Measurements from ENCODE around the gene EHD1. TPM values are rescaled to one million over a fixed set of nuclear protein-coding genes. Genes with fewer than 3 reads are reported as not detected.
A peak's percentile ranks its signal among the peaks of the same experiment; 100 is the strongest.

Gene EHD1
- total and polyA plus RNA-seq, 10 donors = 51.9 to 337 (median 162) TPM

DNA sequence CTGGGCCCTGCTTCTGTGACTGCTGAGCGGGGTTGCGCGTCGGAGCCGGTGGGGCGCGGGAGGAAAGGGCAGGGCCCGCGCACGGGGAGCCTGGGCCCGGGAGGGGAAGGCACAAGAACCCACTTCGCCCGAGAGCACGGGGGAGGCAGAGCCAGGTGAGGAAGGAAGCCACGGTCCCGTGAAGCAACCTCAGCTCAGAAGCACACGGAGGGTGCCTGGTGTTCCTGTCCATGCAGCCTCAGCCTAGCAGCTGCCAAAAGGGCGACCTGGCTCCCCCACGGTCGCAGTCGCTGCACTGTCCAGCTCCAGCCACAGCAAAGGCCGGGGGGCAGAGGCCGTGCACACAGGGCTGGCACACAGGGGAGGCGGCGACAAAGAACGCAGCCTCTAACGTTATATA, 24.7 kb downstream of the EHD1 start:
- 26 to 40% (median 28%) methylated on average over 20 to 27 of the region's 27 CpGs for WGBS, 5 donors
- Histone ChIP-seq H3K4me1 (peaks cover 92 to 100% (median 100%) of the 10 kb centered on the region in 6 donors), H3K27ac (peak overlapping the region; percentile 72 to 98 (median 92)), H3K27me3 (replicated peaks in 1 of 7) (no peaks in the 10 kb centered on the region), H3K36me3 (peaks cover 0 to 76% (median 41%) of the 10 kb centered on the region in 6 donors), H3K9me3 (no peaks in the 10 kb centered on the region), H3K4me3 (peak overlapping the region in 5 of 8 donors; percentile 1 to 46 (median 11))
- intact Hi-C loops (cut with DNase I; ENCODE audit: low total_unique reads) = no loop called here
- TF ChIP-seq POLR2AphosphoS5 (IDR thresholded peaks at IDR 0.05) = peak; percentile 74 to 81 (median 74)
- TF ChIP-seq, protein P1, sequence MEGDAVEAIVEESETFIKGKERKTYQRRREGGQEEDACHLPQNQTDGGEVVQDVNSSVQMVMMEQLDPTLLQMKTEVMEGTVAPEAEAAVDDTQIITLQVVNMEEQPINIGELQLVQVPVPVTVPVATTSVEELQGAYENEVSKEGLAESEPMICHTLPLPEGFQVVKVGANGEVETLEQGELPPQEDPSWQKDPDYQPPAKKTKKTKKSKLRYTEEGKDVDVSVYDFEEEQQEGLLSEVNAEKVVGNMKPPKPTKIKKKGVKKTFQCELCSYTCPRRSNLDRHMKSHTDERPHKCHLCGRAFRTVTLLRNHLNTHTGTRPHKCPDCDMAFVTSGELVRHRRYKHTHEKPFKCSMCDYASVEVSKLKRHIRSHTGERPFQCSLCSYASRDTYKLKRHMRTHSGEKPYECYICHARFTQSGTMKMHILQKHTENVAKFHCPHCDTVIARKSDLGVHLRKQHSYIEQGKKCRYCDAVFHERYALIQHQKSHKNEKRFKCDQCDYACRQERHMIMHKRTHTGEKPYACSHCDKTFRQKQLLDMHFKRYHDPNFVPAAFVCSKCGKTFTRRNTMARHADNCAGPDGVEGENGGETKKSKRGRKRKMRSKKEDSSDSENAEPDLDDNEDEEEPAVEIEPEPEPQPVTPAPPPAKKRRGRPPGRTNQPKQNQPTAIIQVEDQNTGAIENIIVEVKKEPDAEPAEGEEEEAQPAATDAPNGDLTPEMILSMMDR (IDR thresholded peaks at IDR 0.05 in 8 of 11, conservative IDR thresholded peaks at IDR 0.05 in 3 of 11) = no peak
- TF ChIP-seq POLR2A (IDR thresholded peaks at IDR 0.05) = no peak
- DNase-seq = peak; percentile 91

DNA sequence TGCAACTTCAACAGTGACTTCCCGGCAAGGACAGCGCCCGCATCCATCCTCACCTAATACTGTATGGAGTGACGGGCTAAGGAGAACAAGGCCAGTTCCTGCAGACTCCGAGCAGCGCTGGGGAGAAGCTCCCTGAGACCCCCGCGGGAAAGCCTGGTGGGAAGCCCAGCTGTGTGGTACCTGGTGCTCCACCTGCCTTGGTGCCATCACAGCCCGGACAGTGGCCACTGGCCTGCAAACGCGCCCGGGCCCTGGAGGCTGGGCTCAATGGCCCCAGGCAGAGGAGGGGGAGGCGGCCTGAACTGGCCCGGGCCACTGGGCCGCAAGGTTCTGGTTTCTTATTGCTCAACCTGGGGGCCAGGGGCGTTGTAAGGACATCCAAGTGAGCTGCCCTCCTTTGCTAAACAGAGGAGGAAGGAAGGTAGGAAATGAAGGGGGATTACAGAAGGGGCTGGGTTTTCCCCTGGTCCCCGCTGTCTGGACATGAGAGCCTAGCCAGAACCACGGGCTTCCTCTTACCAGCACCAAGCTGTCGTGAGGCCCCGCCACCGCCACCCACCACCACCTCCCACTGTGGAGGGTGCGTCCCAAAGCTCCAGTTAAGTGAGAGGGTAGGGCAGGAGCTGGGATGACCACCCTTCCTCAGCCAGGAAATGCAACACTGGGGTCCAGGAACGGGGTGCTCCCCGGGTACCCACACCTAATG, 25.5 kb downstream of the EHD1 start:
- peak; percentile 86 for DNase-seq
- peak overlapping the region in 2 of 8 donors; percentile 18 to 46 for H3K4me3 ChIP-seq
- peak overlapping the region; percentile 72 to 98 (median 92) for H3K27ac ChIP-seq
- intact Hi-C loops (cut with DNase I; ENCODE audit: low total_unique reads) = no loop called here
- peaks cover 91 to 100% (median 100%) of the 10 kb centered on the region in 6 donors for H3K4me1 ChIP-seq
- peaks cover 0 to 68% (median 41%) of the 10 kb centered on the region in 6 donors for H3K36me3 ChIP-seq
- TF ChIP-seq POLR2A (IDR thresholded peaks at IDR 0.05) (no peak), POLR2AphosphoS5 (IDR thresholded peaks at IDR 0.05) (peak in 1 of 3 donors; percentile 59)
- H3K9me3 ChIP-seq = no peaks in the 10 kb centered on the region
- H3K27me3 ChIP-seq (replicated peaks in 1 of 7) = no peaks in the 10 kb centered on the region
- 48 to 57% (median 53%) methylated on average over 21 to 24 of the region's 24 CpGs for WGBS, 5 donors

DNA sequence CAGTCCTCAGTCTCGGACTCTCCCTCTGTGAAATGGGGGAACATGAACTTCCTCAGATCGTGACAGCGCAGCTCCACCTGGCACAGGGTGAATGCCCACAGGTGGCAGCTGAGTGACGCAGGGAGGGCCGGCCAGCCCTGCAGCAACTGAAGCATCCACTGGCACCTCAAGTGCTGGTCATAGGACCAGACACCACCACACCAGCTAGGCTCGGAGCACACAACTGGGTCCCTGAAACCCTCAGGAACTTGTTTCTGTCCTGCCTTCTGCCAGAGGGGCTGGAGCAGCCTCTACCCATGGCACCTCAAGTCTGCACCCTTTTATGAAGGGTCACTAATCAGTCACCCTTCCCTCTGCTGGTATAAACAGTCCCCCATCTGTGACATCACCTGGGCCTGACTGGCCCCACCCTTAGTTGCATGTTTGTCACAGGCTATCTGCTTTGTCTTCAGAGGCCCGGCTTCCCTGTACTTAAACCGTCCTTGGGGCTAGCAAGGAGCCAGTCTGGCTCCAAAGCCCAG, 26.5 kb downstream of the EHD1 start:
- no peaks in the 10 kb centered on the region for H3K9me3 ChIP-seq
- DNase-seq = no peak
- peaks cover 0 to 57% (median 39%) of the 10 kb centered on the region in 6 donors for H3K36me3 ChIP-seq
- peak overlapping the region; percentile 72 to 98 (median 92) for H3K27ac ChIP-seq
- intact Hi-C loops (cut with DNase I; ENCODE audit: low total_unique reads) = no loop called here
- H3K4me1 ChIP-seq = peaks cover 89 to 100% (median 100%) of the 10 kb centered on the region in 6 donors
- H3K27me3 ChIP-seq (replicated peaks in 1 of 7) = no peaks in the 10 kb centered on the region
- TF ChIP-seq, protein P1 (IDR thresholded peaks at IDR 0.05 in 8 of 11, conservative IDR thresholded peaks at IDR 0.05 in 3 of 11) = no peak
- TF ChIP-seq POLR2AphosphoS5 (IDR thresholded peaks at IDR 0.05) (peak; percentile 50 to 79 (median 56)), POLR2A (IDR thresholded peaks at IDR 0.05) (peak in 1 of 3 donors; percentile 17)
- peak overlapping the region in 2 of 8 donors; percentile 6 to 46 for H3K4me3 ChIP-seq
- WGBS, 5 donors = 43 to 68% (median 67%) methylated on average over 5 to 8 of the region's 8 CpGs

DNA sequence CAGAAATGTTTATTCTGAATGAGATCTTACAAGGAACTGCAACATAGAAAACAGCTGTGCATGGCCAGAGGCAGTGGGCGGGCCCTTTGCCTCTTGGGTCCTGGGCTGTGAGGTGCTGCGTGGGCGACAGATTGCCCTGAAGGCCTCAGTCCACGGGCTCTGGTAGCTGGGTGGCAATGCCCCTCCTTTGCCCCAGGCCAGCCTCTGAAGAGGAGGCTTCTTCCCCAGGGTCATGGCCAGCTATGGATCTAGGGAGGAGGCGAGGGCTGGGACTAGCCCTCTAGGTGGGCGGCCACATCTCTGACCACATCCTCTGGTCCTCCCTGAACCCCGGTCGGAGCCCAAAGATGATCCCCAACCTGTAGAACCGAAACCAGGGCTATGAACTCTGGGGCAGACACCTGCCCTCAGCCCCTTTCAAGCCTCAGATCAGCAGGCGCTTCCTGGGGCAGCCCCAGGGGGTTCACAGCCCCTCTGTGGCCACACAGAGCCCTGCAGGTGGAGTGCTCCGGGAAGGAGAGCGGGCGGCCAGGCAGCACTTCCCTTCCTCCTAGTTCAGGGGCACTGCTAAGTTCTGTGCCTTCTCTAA, 27.3 kb downstream of the EHD1 start:
- WGBS, 5 donors = 28 to 55% (median 35%) methylated on average over 7 to 13 of the region's 13 CpGs
- H3K36me3 ChIP-seq = peaks cover 0 to 49% (median 32%) of the 10 kb centered on the region in 6 donors
- TF ChIP-seq POLR2A (IDR thresholded peaks at IDR 0.05) (no peak), POLR2AphosphoS5 (IDR thresholded peaks at IDR 0.05) (peak in 2 of 3 donors; percentile 77 to 80)
- TF ChIP-seq, protein P1 (IDR thresholded peaks at IDR 0.05 in 8 of 11, conservative IDR thresholded peaks at IDR 0.05 in 3 of 11) = peak in 8 of 11 experiments; percentile 25 to 56 (median 42)
- H3K9me3 ChIP-seq = no peaks in the 10 kb centered on the region
- peak overlapping the region; percentile 70 to 98 (median 92) for H3K27ac ChIP-seq
- DNase-seq = peak; percentile 94
- H3K4me1 ChIP-seq = peaks cover 81 to 98% (median 95%) of the 10 kb centered on the region in 6 donors
- peak overlapping the region in 3 of 8 donors; percentile 2 to 46 (median 6) for H3K4me3 ChIP-seq
- intact Hi-C loops (cut with DNase I; ENCODE audit: low total_unique reads) = no loop called here
- H3K27me3 ChIP-seq (replicated peaks in 1 of 7) = no peaks in the 10 kb centered on the region
